H1 (cell line): ENCODE results near the gene POLG. TPM values are rescaled to one million over a fixed set of nuclear protein-coding genes. Genes with fewer than 3 reads are reported as not detected.

ENCODE experiments used
- CTCF ChIA-PET: fragments of 300-600 bp; sonication (Branson Sonifier 250); formaldehyde crosslinking; loops from one replicate; lab custom pipeline; 2021; ENCODE audit not compliant: partially characterized antibody; lab: Charles Lee
- POLR2A ChIA-PET: fragments of 300-600 bp; sonication (Branson Sonifier 250); formaldehyde crosslinking; loops from one replicate; lab custom pipeline; 2021; ENCODE audit warnings: inconsistent platforms; ENCODE audit not compliant: partially characterized antibody; lab: Charles Lee
- DNase-seq, 2 experiments: peaks; one replicate each; pipeline versions ENCODE4 v3.0.0 to v3.0.0-alpha.2; 2010 to 2022; ENCODE audit warnings: low spot score in 2 of 2, low read depth in 1 of 2, mixed read lengths in 1 of 2
- FAIRE-seq: peaks from 2 replicates; lab custom pipeline; 2011; peaks lifted over from hg19 to GRCh38; lab: Jason Lieb, UNC
- H2AFZ ChIP-seq: 2 replicates; pipeline ENCODE4 v1.8.1; 2012; ENCODE audit warnings: low read length, inconsistent platforms
- H2AK5ac ChIP-seq: 2 replicates; pipeline ENCODE4 v1.6.1; 2013; ENCODE audit warnings: low read depth, low read length
- H2BK120ac ChIP-seq: replicated peaks from 2 replicates; pipeline ENCODE3; 2013; ENCODE audit warnings: low read depth, low read length, inconsistent platforms
- H2BK12ac ChIP-seq: 2 replicates; pipeline ENCODE4 v1.6.1; 2013; ENCODE audit warnings: low read depth, low read length
- H2BK15ac ChIP-seq: 2 replicates; pipeline ENCODE4 v1.6.1; 2013; ENCODE audit warnings: low read length
- H2BK20ac ChIP-seq: 2 replicates; pipeline ENCODE4 v1.6.1; 2013; ENCODE audit warnings: low read length
- H2BK5ac ChIP-seq: 2 replicates; pipeline ENCODE4 v1.6.1; 2013; ENCODE audit warnings: low read depth, low read length
- H3K14ac ChIP-seq: 2 replicates; pipeline ENCODE4 v1.6.1; 2013; ENCODE audit warnings: inconsistent platforms; ENCODE audit not compliant: insufficient read length
- H3K18ac ChIP-seq: 2 replicates; pipeline ENCODE4 v1.6.1; 2013; ENCODE audit warnings: low read length; ENCODE audit errors: extremely low read depth
- H3K23ac ChIP-seq: 2 replicates; pipeline ENCODE4 v1.6.1; 2013; ENCODE audit warnings: inconsistent platforms; ENCODE audit not compliant: insufficient read length
- H3K23me2 ChIP-seq: 2 replicates; pipeline ENCODE4 v1.6.1; 2013; ENCODE audit warnings: low read depth, low read length
- H3K27ac ChIP-seq: 2 replicates; pipeline ENCODE4 v1.6.1; 2011; ENCODE audit warnings: low read depth, low read length, inconsistent platforms
- H3K27me3 ChIP-seq, 4 experiments: replicated peaks in 1 of 4; 1 replicate in 1 of 4; 2 replicates in 3 of 4; pipeline versions ENCODE4 v1.6.1 to v1.8.1; 2011 to 2013; ENCODE audit warnings: low read length in 3 of 4, mild to moderate bottlenecking in 3 of 4, inconsistent platforms in 2 of 4, mixed read lengths in 2 of 4, moderate library complexity in 1 of 4; ENCODE audit not compliant: control insufficient read depth in 3 of 4, insufficient read depth in 3 of 4; ENCODE audit errors: extremely low read depth in 1 of 4
- H3K36me3 ChIP-seq, 4 experiments: 2 replicates each; pipeline versions ENCODE4 v1.6.1 to v1.8.1; 2011 to 2013; ENCODE audit warnings: mild to moderate bottlenecking in 4 of 4, low read length in 3 of 4, moderate library complexity in 2 of 4, control low read depth in 1 of 4, inconsistent platforms in 1 of 4; ENCODE audit not compliant: insufficient read depth in 4 of 4, control insufficient read depth in 2 of 4
- H3K4ac ChIP-seq: replicated peaks from 2 replicates; pipeline ENCODE3; 2013; ENCODE audit warnings: low read length, low read depth, mixed read lengths, inconsistent platforms; ENCODE audit not compliant: insufficient read length
- H3K4me1 ChIP-seq, 4 experiments: replicated peaks in 1 of 4; 1 replicate in 1 of 4; 2 replicates in 3 of 4; pipeline versions ENCODE4 v1.6.1 to v1.8.1; 2011 to 2013; ENCODE audit warnings: low read length in 3 of 4, inconsistent platforms in 2 of 4, mixed read lengths in 1 of 4; ENCODE audit not compliant: insufficient read depth in 4 of 4, control insufficient read depth in 3 of 4
- H3K4me2 ChIP-seq, 2 experiments: 2 replicates each; pipeline versions ENCODE4 v1.6.1 to v1.8.1; 2011 to 2013; ENCODE audit warnings: low read depth in 2 of 2, low read length in 2 of 2, control low read depth in 1 of 2, inconsistent platforms in 1 of 2, mild to moderate bottlenecking in 1 of 2; ENCODE audit not compliant: insufficient read depth in 1 of 2
- H3K4me3 ChIP-seq, 4 experiments: fragments of 200-600, 300-600 bp in 1 of 4; sonication (generic), shearing (Covaris generic), sonication (Bioruptor Twin) in 1 of 4; 2 replicates each; pipeline versions ENCODE4 v1.5.1 to v1.8.1; 2011 to 2016; ENCODE audit warnings: low read length in 4 of 4, low read depth in 3 of 4, control low read depth in 2 of 4, inconsistent platforms in 2 of 4, mild to moderate bottlenecking in 2 of 4, mixed read lengths in 1 of 4, moderate library complexity in 1 of 4; ENCODE audit not compliant: insufficient read depth in 2 of 4; ENCODE audit errors: extremely low read depth in 1 of 4
- H3K56ac ChIP-seq: replicated peaks from 2 replicates; pipeline ENCODE3; 2013; ENCODE audit warnings: low read depth, mild to moderate bottlenecking, mixed read lengths, low read length, inconsistent platforms; ENCODE audit not compliant: insufficient read length
- H3K79me1 ChIP-seq: 2 replicates; pipeline ENCODE4 v1.6.1; 2013; ENCODE audit warnings: low read depth, low read length, control low read depth
- H3K79me2 ChIP-seq, 2 experiments: 2 replicates each; pipeline versions ENCODE4 v1.6.1 to v1.8.1; 2012 to 2013; ENCODE audit warnings: low read length in 2 of 2, mild to moderate bottlenecking in 2 of 2, inconsistent platforms in 1 of 2; ENCODE audit not compliant: insufficient read depth in 2 of 2, control insufficient read depth in 1 of 2
- H3K9ac ChIP-seq, 4 experiments: replicated peaks in 1 of 4; 1 replicate in 1 of 4; 2 replicates in 3 of 4; pipeline versions ENCODE4 v1.6.1 to v1.8.1; 2011 to 2013; ENCODE audit warnings: low read depth in 3 of 4, low read length in 3 of 4, control low read depth in 2 of 4, mild to moderate bottlenecking in 2 of 4, moderate library complexity in 2 of 4, inconsistent platforms in 1 of 4; ENCODE audit errors: extremely low read depth in 1 of 4
- H3K9me3 ChIP-seq, 2 experiments: 2 replicates each; pipeline versions ENCODE4 v1.6.1 to v1.8.1; 2012 to 2013; ENCODE audit warnings: mild to moderate bottlenecking in 2 of 2, moderate library complexity in 2 of 2, control low read depth in 1 of 2, inconsistent platforms in 1 of 2, low read depth in 1 of 2, low read length in 1 of 2, mixed read lengths in 1 of 2; ENCODE audit not compliant: insufficient read depth in 2 of 2
- H4K20me1 ChIP-seq, 2 experiments: replicated peaks in 1 of 2; 2 replicates each; pipeline versions ENCODE3 to v1.8.1; 2011 to 2013; ENCODE audit warnings: inconsistent platforms in 2 of 2, low read length in 2 of 2, mild to moderate bottlenecking in 1 of 2; ENCODE audit not compliant: insufficient read depth in 2 of 2, control insufficient read depth in 1 of 2
- H4K5ac ChIP-seq: 2 replicates; pipeline ENCODE4 v1.6.1; 2013; ENCODE audit warnings: low read length, low read depth, mixed read lengths, inconsistent platforms; ENCODE audit not compliant: insufficient read length
- H4K8ac ChIP-seq: 2 replicates; pipeline ENCODE4 v1.8.0; 2013; ENCODE audit warnings: mild to moderate bottlenecking, moderate library complexity, low read length, inconsistent platforms; ENCODE audit not compliant: insufficient read depth; ENCODE audit errors: extremely low read depth
- H4K91ac ChIP-seq: replicated peaks from 2 replicates; pipeline ENCODE3; 2013; ENCODE audit warnings: low read length, mixed read lengths, inconsistent platforms; ENCODE audit not compliant: insufficient read length
- EZH2 ChIP-seq: fragments of 200-600 bp; sonication (generic); IDR thresholded peaks from 2 replicates; pipeline ENCODE4 v1.7.1; 2012; ENCODE audit warnings: low read depth, mild to moderate bottlenecking, moderate library complexity, low read length, inconsistent platforms; ENCODE audit not compliant: severe bottlenecking
- RNF2 ChIP-seq: fragments of 200-900, 300-1000 bp; sonication (generic); IDR thresholded peaks from 2 replicates; pipeline ENCODE4 v1.7.1; 2016; ENCODE audit warnings: borderline replicate concordance, low read depth, mild to moderate bottlenecking, antibody characterized with exemption, low read length; ENCODE audit not compliant: poor library complexity, severe bottlenecking; ENCODE audit errors: missing control alignments
- SP2 ChIP-seq: IDR thresholded peaks from 2 replicates; pipeline ENCODE4 v1.6.1; 2012; ENCODE audit warnings: mild to moderate bottlenecking, low read length, inconsistent platforms
- SUZ12 ChIP-seq: fragments of 200-600 bp; sonication (generic); IDR thresholded peaks from 2 replicates; pipeline ENCODE4 v1.6.1; 2012; ENCODE audit warnings: mild to moderate bottlenecking, inconsistent platforms, low read length, moderate library complexity, mixed read lengths
- WGBS, 2 experiments: shearing (Covaris generic) in 1 of 2; methylation state at CpG; one replicate each; pipeline versions ENCODE4 v1.1.6 to v1.1.7; 2013 to 2015; ENCODE audit warnings: low lambda C conversion rate in 2 of 2, mixed read lengths in 2 of 2, inconsistent platforms in 1 of 2, low coverage in 1 of 2, missing lambda C conversion rate in 1 of 2; ENCODE audit not compliant: insufficient replicate concordance in 2 of 2, insufficient coverage in 1 of 2, insufficient read length in 1 of 2; ENCODE audit errors: extremely low coverage in 1 of 2, missing lambda C conversion rate in 1 of 2; 5-methylcytosine and 5-hydroxymethylcytosine counted together
- polyA plus RNA-seq, 7 experiments: library from polyadenylated mRNA; depleted of rRNA in 3 of 7; stranded (reverse) in 5 of 7; unstranded in 2 of 7; fragments of >200 nt in 5 of 7; fragments of 200-250 nt in 2 of 7; gene quantifications; 1 replicate in 5 of 7; 2 replicates in 1 of 7; 4 replicates in 1 of 7; pipeline versions ENCODE4 v1.2.1 to v1.2.3, GENCODE V29; 2011 to 2013; ENCODE audit warnings: missing spikeins in 2 of 7, mixed read lengths in 2 of 7
- total RNA-seq: library from RNA; stranded (reverse); fragmentation: NEBNext Ultra II Directional; extraction: Animal tissue kit (Norgen Biotek cat#: 25700); gene quantifications from 2 replicates; pipeline ENCODE4 v1.2.1, GENCODE V29; 2021
- TF ChIP-seq, protein P1 (sequence below): IDR thresholded peaks from 2 replicates; pipeline ENCODE4 v1.6.1; 2012; ENCODE audit warnings: low read length, inconsistent platforms

POLG gene
- total and polyA plus RNA-seq, 2 of the 8 experiments (the other 6 are each of a cell fraction or from before 2014, with no cell fraction given): 14.8 to 52.3 TPM

- H3K4me2 ChIP-seq: peak overlapping the region in 1 of 2 experiments; percentile 54; a peak in 1 of 4 replicates
- TF ChIP-seq, protein P1, sequence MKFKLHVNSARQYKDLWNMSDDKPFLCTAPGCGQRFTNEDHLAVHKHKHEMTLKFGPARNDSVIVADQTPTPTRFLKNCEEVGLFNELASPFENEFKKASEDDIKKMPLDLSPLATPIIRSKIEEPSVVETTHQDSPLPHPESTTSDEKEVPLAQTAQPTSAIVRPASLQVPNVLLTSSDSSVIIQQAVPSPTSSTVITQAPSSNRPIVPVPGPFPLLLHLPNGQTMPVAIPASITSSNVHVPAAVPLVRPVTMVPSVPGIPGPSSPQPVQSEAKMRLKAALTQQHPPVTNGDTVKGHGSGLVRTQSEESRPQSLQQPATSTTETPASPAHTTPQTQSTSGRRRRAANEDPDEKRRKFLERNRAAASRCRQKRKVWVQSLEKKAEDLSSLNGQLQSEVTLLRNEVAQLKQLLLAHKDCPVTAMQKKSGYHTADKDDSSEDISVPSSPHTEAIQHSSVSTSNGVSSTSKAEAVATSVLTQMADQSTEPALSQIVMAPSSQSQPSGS: no peak
- TF ChIP-seq SP2: no peak
- peak; percentile 23 for TF ChIP-seq SUZ12
- peak; percentile 50 for TF ChIP-seq RNF2
- peak; percentile 24 for TF ChIP-seq EZH2
- TF ChIP-seq, all 59 proteins: peak for 3
- no peaks in the 10 kb centered on the region for H3K79me1 ChIP-seq
- peaks cover 4 to 30% (median 17%) of the 10 kb centered on the region in 4 experiments for H3K4me1 ChIP-seq
- no peak overlapping the region for H2AFZ ChIP-seq
- H2BK5ac ChIP-seq: no peak overlapping the region
- H2BK12ac ChIP-seq: no peak overlapping the region
- no peak overlapping the region for H2AK5ac ChIP-seq
- no peak overlapping the region for H3K23ac ChIP-seq
- no peak overlapping the region for H3K27ac ChIP-seq
- ChIA-PET POLR2A (interaction anchor here (1.1 to 2.0 kb wide), 3 partner anchors 13 to 46 kb away, joined by 3 to 7 read pairs (median 4); no protein-coding TSS in a partner anchor), CTCF (interaction anchor here (1.1 to 18.6 kb wide), 5 partner anchors 10 to 109 kb away, joined by 4 to 412 read pairs (median 9); no protein-coding TSS in a partner anchor)
- H3K18ac ChIP-seq: no peak overlapping the region
- H3K79me2 ChIP-seq: no peaks in the 10 kb centered on the region
- no peak overlapping the region for H2BK20ac ChIP-seq
- H3K9me3 ChIP-seq: no peaks in the 10 kb centered on the region; a peak in 1 of 4 replicates
- no peak overlapping the region for H3K4me3 ChIP-seq
- no peak overlapping the region for H4K8ac ChIP-seq
- H3K23me2 ChIP-seq: peaks cover 4% of the 10 kb centered on the region; the same call in 1 of the 2 replicates
- H3K27me3 ChIP-seq: peaks cover 94 to 100% (median 98%) of the 10 kb centered on the region in 4 experiments
- no peak overlapping the region for H4K5ac ChIP-seq
- peaks cover 20 to 41% of the 10 kb centered on the region in 2 experiments for H4K20me1 ChIP-seq
- no peak overlapping the region for H4K91ac ChIP-seq
- no peak overlapping the region for H2BK120ac ChIP-seq
- WGBS, 2 experiments: 27% methylated on average over 6 of the region's 6 CpGs; no CpG with 5 or more reads in 1 of the 2 experiments
- H2BK15ac ChIP-seq: no peak overlapping the region
- H3K36me3 ChIP-seq: peaks cover 0 to 7% (median 0%) of the 10 kb centered on the region in 4 experiments; a peak in 1 of 8 replicates
- H3K56ac ChIP-seq: no peak overlapping the region
- DNase-seq (no peak), FAIRE-seq (no peak)
- H3K14ac ChIP-seq: no peak overlapping the region
- H3K4ac ChIP-seq: no peak overlapping the region
- no peak overlapping the region for H3K9ac ChIP-seq
Observed at GRCh38 chr15:89363133-89363532, 28.5 kb upstream of the POLG start.
